IPS-NIHi7 (cell line): ENCODE measurements around the gene COG3.
A peak's percentile ranks its signal among the peaks of the same experiment; 100 is the strongest.

ENCODE experiments used
- DNase-seq: peaks from one replicate; pipeline ENCODE4 v3.0.0; 2012; ENCODE audit warnings: mixed read lengths; ENCODE audit errors: extremely low spot score

COG3 gene

GRCh38 chr13:45446181-45446580 is 18.6 kb upstream of the COG3 start:
- no peak for DNase-seq

- no peak for DNase-seq
These were observed 17.6 kb upstream of the COG3 start for GRCh38 chr13:45447050-45447661.

GRCh38 chr13:45448965-45449559 is 15.7 kb upstream of the COG3 start:
- no peak for DNase-seq

- no peak for DNase-seq
These were observed 13.5 kb upstream of the COG3 start for GRCh38 chr13:45451282-45451681.

- no peak for DNase-seq
These were observed 10.5 kb upstream of the COG3 start for GRCh38 chr13:45454204-45454603.

- DNase-seq, result no peak
These were observed 8.4 kb upstream of the COG3 start for GRCh38 chr13:45456196-45456972.

GRCh38 chr13:45464141-45464686 is 525 bp upstream of the COG3 start:
- no peak for DNase-seq

- no peak for DNase-seq
These were observed 1.6 kb downstream of the COG3 start for GRCh38 chr13:45466359-45466758.

- no peak for DNase-seq
These were observed 3.9 kb downstream of the COG3 start for GRCh38 chr13:45468635-45469034.

- DNase-seq, result no peak
These were observed 7.5 kb downstream of the COG3 start for GRCh38 chr13:45472171-45472705.

- DNase-seq, result peak; percentile 40
These were observed 8.9 kb downstream of the COG3 start for GRCh38 chr13:45473627-45474026.

GRCh38 chr13:45474584-45475454 is 10.1 kb downstream of the COG3 start:
- DNase-seq, result no peak

GRCh38 chr13:45479661-45480060 is 14.9 kb downstream of the COG3 start:
- no peak for DNase-seq

GRCh38 chr13:45481688-45482087 is 16.9 kb downstream of the COG3 start:
- DNase-seq, result no peak

- DNase-seq, result no peak
These were observed 17.9 kb downstream of the COG3 start for GRCh38 chr13:45482571-45483173.

- no peak for DNase-seq
These were observed 22.9 kb downstream of the COG3 start for GRCh38 chr13:45487604-45488003.

GRCh38 chr13:45490068-45490467 is 25.3 kb downstream of the COG3 start:
- DNase-seq, result no peak

GRCh38 chr13:45492538-45492937 is 27.8 kb downstream of the COG3 start:
- no peak for DNase-seq

GRCh38 chr13:45496942-45497341 is 32.2 kb downstream of the COG3 start:
- no peak for DNase-seq

- no peak for DNase-seq
These were observed 35.9 kb downstream of the COG3 start for GRCh38 chr13:45500492-45501174.

- DNase-seq, result no peak
These were observed 36.4 kb downstream of the COG3 start for GRCh38 chr13:45501175-45501526.
